Spleen (tissue), 7 donors: Measurements from ENCODE around the gene VTI1A.

ENCODE experiments used
- CTCF ChIP-seq, 11 experiments: fragments of 200-600 bp in 7 of 11; fragments of 450-650 bp in 4 of 11; sonication (generic) in 4 of 11; IDR thresholded peaks in 8 of 11; conservative IDR thresholded peaks in 3 of 11; 1 replicate in 7 of 11; 2 replicates in 4 of 11; pipeline versions ENCODE4 v1.4.0 to v1.8.0; 2016 to 2021; ENCODE audit warnings: antibody characterized with exemption in 11 of 11, inconsistent platforms in 4 of 11, mild to moderate bottlenecking in 1 of 11
- POLR2A ChIP-seq, 3 donors: fragments of 450-650 bp; IDR thresholded peaks; one replicate each; pipeline ENCODE4 v1.5.1; 2017; ENCODE audit warnings: antibody characterized with exemption in 3 of 3, mild to moderate bottlenecking in 1 of 3
- donor health status: DM: no; HTN: no; CAD: no; lungs with moderate emphysema.
- donor health status: DM: no; HTN: no; CAD: no.
- donor health status: DM: no; HTN: no; CAD: no.

GRCh38 chr10:112852306-112852705 lies 405.3 kb downstream of the VTI1A start:
- TF ChIP-seq POLR2A (IDR thresholded peaks at IDR 0.05) (no peak), CTCF (IDR thresholded peaks at IDR 0.05 in 8 of 11, conservative IDR thresholded peaks at IDR 0.05 in 3 of 11) (no peak)
